NCI-H2196 treated with DMSO at 0.1 percent for 48 hours (cell line): ENCODE results near the gene MAK.
A peak's percentile ranks its signal among the peaks of the same experiment; 100 is the strongest.
"Not testable (repeated sequence)": the region's sequence is repeated elsewhere in the genome, so short reads cannot be mapped to it uniquely, and the experiment has no call there.

Source experiments
- DNase-seq: peaks from one replicate; lab custom pipeline; 2025; ENCODE audit not compliant: unreplicated experiment; lab: John Stamatoyannopoulos, UW

The MAK gene

DNA sequence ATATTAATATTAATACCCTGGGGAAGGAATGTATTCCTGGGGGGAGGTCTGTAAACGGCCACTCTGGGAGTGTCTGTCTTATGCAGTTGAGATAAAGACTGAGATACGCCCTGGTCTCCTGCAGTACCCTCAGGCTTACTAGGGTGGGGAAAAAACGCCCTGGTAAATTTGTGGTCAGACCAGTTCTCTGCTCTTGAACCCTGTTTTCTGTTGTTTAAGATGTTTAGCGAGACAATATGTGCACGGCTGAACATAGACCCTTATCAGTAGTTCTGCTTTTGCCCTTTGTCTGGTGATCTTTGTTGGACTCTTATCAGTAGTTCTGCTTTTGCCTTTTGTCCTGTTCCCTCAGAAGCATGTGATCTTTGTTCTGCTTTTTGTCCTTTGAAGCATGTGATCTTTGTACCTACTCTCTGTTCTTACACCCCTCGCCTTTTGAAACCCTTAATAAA lies 15.5 kb upstream of the MAK start:
- DNase-seq: not testable (repeated sequence)

DNA sequence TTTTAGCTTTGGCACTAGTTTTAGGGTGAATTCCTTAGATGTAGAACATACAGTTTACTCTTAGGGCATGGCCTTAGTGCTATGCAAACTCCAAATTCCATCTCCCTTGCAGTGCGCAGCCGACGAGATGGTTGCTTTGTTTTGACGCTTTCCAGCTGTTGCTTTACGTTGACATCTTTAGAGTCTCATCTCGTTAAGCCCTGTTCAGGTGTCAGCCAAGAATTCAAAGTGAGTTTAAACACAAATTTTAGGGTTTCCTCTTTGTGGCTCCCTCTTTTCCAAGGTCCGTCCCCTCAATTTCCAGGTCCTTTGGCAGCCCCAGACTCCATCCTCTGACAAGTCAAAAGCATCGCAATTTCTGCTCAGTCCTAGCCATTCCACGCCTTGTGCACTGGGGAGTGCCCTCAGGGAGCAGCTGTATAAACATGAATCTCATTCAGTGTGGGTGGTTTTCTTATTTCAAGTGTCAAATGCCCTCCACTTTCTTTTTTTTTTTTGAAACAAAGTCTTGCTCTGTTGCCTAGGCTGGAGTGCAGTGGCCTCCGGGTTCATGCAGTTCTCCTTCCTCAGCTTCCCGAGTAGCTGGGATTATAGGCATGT lies 14.1 kb upstream of the MAK start:
- DNase-seq: no peak

DNA sequence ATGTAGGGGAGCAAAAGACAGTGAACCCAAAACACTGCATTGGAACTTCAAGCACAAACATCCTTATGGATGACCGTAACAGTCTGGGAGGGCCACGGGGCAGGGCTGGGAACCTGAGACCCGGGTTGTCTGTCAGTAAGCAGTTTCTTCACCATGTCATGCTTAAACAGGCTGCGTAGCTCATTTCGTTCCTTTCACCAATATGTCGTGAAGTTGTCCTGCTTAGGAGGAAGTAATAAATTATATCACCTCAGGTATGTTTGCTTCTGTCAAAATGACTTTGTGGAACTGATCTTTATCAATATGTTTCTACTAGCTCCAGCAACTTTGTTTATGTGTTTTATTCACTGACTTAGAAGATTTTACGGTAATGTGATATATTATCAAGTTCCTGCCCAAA lies 12.4 kb upstream of the MAK start:
- DNase-seq: no peak

DNA sequence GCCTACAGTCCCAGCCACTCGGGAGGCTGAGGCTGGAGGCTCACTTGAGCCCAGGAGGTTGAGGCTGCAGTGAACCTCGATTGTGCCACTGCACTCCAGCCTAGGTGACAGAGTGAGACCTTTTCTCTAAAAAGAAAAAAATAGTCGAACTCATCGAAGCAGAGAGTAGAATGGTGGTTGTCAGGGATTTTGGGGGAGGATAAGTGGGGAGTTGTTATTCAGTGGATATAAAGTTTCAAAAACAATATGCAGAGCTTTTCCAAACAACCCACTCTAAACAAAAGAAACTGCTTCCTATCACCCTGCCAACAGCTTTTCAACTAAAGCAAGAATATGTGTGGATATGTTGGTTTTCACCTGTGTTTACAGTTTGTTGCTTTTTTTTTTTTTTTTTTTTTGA lies 11.6 kb upstream of the MAK start:
- no peak for DNase-seq

DNA sequence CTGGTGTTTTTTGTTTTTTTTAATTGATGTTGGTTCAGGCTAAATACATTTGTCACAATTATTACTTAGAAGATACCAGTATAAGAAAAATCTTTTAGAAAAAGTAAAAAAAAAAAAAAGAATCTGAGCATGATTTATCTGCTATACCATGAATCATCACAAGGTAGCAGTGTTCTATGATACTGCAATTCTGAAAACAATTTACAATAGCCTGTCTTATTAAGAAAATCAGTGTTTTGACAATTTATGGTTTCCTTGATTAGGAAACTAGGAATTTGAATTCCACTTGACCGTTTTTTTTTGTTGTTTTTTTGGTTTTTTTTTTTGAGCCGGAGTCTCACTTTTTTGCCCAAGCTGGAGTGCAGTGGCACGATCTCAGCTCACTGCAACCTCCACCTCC lies 9.3 kb upstream of the MAK start:
- DNase-seq: no peak

DNA sequence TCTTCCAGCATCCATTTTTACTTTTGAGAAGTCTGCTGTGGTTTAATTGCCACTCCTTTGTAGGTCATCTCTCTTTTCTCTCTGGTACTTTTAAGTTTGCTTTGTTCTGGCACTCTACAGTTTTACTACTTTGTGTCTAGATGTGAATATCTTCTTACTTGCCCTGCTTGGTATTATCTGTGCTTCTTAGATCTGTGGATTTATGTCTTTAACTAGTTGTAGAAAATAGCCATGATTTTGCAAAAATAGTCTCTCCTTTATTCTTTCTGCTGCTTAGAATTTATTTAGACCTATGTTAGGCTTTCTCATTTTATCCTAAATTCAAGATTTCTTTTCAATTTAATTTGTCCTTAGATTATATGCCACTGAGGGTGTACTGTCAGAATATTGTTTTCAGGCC lies 5.2 kb upstream of the MAK start:
- no peak for DNase-seq

DNA sequence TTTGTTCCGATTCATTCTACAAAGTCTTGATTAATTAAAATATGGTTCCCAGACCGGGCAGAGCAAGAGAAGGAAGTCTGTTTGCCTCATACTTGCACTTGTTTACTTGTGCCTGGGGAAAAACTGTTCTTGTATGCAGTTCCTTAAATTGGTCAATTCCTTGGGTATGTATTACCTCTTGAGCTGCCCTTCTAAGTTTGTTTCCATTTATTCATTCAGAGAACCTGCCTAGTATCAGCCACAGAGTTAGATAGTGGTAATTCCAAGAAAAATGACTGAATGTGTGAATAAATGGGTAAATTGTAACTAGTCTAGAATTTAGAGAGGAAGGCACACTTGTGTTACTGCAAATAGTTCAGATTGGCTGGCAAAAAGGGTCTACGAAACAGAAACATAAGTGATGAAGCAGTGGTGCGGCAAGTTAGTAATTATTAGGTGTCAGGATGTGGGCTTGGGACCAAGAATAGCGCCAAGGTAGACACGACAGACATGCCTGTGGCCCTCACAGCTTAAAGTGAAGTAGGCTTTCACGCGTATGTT lies 525 bp upstream of the MAK start:
- no peak for DNase-seq

DNA sequence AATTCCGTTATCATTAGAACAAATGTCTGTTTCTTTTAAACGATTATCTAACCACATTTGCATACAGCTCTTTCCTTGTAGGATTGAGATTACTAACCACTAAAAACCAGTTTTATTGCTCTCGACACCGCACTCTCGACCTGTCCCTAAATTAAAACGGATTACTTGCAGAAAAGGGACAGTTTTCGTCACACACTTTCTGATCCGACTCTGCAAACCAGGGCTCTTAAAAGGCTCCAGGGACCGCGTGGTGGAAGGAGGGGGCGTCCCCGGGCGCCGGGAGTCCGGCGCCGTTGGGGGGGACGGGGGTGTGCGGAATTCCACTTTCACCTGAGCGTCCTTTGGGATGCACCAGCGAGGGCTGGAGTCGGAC lies 731 bp downstream of the MAK start:
- no peak for DNase-seq

DNA sequence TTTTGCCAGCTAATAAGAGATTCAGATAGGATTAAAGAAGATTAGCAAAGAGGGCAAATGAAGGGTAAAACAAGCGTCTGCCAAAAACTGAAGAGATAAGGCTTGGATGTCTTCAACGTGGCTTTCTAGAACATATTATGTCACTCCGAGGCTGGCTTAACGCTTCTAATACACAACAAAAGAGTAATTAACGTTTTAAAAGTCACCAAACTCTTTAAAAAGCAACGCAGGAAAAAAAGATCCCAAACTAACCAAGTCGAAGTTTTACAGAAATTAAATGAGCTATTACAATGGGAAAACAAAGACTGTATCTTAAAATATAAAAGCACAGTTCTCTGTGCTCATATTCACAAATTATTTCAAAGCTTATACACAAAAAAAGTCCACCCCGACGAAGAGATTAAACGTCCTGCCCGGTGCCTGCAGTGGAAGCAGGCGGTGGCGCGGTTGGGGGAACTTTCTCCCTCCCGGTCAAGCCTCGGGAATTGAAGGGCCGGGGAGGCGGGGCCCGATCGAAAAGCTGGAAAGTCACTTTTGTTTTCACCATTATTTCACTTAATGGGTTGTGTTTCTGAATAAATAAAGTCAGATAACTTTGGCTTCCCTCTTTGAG lies 1.2 kb downstream of the MAK start:
- no peak for DNase-seq

DNA sequence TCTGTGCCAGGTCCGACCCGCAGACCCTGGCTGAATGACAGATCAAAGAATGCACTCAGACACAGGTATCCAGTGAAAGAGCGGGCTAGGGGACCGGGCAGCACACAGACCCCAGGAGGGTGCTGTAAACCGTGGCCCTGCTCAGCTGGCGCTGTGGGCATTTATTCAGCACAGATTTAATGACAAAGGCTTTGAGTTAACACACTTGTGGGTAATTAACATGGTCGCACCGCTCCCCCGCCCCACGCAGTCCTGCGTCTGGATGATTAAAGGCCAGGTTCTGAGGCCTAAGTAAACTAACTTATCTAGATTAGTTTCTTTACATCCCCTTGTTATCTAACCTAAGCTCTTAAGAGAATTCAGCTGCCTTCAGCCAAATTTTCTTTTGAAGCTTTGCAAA lies 3.5 kb downstream of the MAK start:
- DNase-seq: no peak

DNA sequence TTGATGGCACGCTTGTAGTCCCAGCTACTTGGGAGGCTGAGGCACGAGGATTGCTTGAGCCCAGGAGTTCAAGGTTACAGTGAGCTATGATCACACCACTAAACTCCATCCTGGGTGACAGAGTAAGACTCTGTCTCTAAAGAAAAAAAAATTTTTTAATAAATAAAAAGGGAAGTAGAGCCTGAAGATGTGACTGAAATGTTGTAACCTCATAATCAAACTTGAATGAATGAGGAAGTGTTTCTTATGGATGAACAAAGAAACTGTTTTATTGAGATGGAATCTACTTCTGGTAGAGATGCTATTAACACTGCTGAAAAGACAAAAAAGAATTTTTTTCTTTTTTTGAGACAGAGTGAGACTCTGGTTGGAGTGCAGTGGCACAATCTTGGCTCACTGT lies 6.7 kb downstream of the MAK start:
- DNase-seq: no peak

DNA sequence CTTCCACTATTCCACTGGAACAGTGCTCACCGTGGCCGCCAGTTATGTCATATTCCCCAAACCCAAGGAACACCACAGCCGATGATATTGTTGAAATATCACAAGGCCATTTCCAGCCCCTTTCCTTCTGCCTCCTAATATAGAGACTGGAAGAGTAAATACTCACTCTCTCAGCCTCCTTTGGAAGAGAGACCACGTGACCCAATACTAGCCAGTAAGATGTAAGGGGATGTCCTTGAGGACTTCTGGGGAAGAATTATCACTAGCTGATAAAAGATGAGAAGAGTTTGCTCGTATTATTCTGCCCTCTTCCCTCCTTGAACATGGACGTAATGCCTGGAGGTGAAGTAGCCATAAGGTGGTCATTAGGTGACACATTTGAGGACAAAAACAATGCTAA lies 13.5 kb downstream of the MAK start:
- no peak for DNase-seq

DNA sequence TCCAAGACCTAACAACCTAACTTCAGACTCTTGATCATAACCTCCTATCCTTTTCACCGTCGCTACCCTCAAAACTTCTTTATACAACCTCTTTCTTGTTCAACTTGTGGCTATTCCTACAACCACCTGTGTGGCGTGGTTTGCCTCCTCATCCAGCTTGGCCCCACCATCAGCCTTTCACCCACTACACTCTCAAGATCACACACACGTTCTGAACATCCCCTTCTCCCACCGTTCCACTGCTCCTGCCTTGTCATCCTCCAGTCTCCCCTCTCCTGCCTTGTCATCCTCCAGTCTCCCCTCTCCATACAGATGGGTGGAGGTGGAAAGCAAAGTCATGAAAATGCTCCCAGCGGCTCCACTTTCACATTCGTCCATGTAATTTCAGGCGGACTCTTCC lies 14.0 kb downstream of the MAK start:
- no peak for DNase-seq

DNA sequence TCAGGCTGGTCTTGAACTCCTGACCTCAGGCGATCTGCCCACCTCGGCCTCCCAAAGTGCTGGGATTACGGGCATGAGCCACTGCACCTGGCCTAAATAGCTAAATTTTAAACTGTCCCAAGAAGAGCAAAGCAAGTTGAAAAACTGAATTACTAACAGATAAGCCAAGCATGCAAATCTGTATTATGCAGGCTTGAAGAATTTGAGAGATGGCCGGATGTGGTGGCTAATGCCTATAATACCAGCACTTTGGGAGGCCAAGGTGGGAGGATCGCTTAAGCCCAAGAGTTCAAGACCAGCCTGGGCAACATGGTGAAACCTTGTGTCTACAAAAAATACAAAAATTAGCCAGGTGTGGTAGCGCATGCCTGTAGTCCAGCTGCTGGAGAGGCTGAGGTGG lies 24.2 kb downstream of the MAK start:
- DNase-seq: not testable (repeated sequence)

DNA sequence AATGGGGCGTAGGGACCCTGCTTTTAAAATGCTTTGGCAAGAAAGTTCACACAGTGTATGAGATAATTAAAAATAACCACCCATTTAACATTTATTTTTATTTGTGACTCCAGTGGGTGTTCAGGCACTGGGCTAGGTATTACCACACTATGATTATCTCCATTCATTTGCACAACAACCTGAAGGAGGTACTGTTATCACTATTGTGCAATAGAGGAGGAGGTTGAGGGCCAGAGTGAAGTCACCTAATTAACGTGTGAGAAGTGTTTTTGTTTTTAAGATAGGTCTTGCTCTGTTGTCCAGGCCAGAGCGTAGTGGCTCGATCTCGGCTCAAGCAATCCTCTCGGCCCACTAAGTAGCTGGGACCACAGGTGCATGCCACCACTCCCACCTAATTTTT lies 29.2 kb downstream of the MAK start:
- DNase-seq: no peak

DNA sequence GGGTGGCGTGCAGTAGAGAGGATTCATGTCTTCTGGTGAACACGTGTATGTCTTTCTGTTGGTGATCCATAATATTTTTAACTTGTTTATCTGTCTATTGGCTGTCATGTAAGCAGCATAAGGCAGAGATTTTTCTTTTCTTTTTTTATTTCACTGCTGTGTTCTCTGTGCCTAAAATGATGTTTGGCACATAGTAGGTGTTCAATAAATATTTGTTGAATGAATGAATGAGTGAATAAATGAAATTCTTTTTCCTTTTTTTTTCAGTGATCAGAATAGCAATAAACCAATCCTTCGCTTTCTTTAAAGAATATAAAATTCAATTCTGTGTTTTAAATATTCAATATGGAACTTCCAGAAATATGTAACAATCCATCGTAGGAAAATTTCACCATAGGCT lies 30.0 kb downstream of the MAK start:
- DNase-seq: no peak

DNA sequence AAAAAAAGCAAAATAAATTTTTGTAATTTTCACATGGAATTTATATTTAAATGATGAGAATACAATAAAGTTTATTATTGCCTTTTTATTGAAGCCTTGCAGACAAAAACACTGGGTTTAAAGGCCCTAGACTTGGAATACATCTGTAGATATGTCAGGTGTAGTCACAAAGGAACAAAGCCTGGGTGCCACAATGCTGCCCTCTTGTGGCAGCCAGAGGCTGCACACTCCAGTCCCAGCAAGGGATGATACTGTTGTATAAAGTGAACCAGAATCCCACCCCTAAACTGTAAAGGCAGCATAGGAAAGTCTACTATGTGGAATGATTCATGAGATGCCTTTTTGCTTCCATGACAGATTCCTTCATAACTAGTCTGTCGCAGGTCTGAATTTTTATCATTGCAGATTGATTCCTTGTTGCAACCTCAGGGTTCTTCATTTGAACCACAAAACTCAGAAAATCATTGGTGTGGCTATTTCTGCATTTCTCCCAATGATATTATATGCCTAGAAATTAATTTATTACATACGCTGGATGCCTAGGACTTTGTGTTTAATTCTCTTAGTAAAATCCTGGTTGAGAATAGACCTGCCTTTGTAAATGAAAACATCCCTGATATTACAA lies 37.0 kb downstream of the MAK start:
- DNase-seq: peak; percentile 59

DNA sequence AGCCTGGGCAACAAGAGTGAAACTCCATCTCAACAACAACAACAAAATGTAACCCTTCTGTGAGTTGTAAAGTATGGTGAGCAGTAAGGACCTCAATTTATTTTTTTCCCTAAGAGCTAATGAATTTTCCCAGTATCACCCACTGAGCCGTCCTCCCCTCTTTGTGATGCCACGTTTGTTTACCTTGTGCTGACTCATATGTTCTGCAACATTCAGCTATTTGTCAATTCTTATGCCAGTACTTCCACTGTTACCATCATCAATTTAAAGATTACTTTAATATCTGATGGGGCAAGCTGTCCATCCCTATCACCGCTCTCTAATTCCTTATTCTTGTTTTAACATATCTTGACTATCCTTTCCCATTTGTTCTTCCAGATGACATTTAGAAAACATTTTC lies 37.5 kb downstream of the MAK start:
- DNase-seq: no peak

DNA sequence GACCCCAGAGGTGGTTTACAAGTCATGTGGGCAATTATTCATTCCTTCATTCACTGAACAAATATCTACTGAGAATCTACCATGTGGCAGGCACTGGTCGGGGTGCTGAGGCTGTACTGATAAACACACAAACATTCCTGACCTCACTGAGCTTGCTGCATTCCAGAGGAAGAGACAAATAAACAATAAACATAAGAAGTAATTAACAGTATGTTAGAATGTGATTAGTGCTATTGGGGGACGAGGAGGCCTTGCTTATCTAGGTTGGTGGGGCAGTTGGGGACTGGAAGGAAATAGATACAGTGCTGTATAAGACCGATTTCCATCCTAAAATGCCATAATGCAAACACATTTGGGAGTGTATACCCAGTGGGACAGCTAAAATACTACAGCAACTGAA lies 44.1 kb downstream of the MAK start:
- DNase-seq: no peak

DNA sequence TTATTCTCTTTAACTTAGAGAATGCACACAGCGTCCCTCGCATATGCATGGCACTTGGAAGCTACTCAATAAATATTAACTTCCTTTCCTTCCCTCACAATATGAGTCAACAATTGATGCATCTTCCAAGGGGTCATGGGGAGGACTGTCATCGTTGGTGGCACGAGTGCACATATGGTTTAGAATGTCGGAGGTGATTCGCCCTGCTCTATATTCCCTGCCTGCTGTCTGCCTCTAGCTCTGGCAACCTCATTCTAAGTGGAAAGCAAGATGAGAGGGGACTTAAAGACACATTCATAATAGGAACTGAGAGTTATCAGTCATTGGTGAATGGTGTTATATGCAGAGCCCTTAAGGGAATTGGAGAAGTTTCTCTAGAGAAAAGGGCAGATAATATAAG lies 44.6 kb downstream of the MAK start:
- no peak for DNase-seq

DNA sequence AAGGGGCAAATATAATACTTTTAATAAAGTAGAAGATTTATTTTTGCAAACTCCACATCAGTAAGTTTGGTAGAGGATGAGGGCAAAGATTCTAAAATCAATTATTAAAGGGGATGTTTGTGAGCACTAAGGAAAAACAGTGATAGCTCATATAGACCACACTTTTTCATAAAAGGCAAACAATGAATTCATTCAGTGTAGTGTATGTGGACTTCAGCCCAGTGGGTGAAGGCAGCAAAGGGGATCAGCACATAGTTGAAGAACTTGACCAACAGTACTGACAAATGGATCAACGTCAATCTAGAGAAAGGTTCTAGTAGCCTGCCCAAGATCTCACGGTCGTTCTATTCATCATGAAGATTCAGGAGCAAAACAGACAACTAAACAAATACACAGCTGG lies 45.3 kb downstream of the MAK start:
- no peak for DNase-seq

DNA sequence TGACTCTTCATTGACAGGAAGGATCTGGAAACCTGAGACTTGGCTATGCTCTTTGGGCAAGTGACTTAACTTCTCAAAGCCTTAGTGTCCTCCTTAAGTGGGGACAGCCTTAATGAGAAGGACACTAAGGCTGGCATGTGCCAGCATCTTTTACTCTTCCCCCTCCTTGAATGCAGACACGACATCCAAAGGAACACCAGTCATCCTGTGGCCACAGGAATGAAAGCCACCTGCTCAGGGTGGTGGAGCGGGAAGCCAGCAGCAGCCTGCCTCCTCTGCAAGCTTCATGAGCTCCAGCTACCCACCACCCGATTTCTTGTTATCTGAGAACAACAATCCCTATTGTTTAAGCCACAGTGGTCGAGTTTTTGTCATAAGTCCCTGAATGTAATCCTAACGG lies 46.2 kb downstream of the MAK start:
- DNase-seq: no peak

DNA sequence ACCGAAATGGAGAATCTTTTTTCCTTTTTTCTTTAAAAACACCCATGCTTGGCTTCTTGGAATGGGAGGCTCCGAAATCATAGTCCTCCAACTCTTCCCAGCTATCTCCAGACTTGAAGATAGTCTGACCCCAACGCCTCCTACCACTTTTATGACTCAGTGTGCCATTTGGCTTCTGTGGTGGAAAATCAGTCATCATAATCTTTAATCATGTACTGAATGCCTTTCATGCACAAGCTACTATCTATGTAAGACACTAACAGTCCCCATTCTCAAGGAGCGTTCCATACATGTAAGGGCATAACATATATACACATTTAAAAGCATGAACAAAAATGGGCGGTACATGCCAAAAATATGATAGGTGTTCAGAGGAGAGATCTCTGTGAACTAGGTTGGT lies 46.7 kb downstream of the MAK start:
- DNase-seq: no peak
